Endothelial cell of umbilical vein (primary cell): ENCODE results near the gene SPRYD3.

ENCODE experiments used
- EZH2 ChIP-seq: IDR thresholded peaks from 2 replicates; pipeline ENCODE4 v1.6.1; 2012; ENCODE audit warnings: borderline replicate concordance, low read depth, mild to moderate bottlenecking, moderate library complexity, low read length, inconsistent platforms; ENCODE audit not compliant: severe bottlenecking
- JUN ChIP-seq: IDR thresholded peaks from 2 replicates; pipeline ENCODE4 v1.6.1; 2011; ENCODE audit warnings: borderline replicate concordance, low read depth; ENCODE audit not compliant: insufficient read length, insufficient read depth
- MYC ChIP-seq: IDR thresholded peaks from one replicate; pipeline ENCODE4 v1.6.1; 2011; ENCODE audit warnings: mild to moderate bottlenecking, low read depth, low read length
- POLR2A ChIP-seq: IDR thresholded peaks from 2 replicates; pipeline ENCODE4 v1.6.1; 2012; ENCODE audit warnings: low read depth, mild to moderate bottlenecking, control low read depth, low read length
- TF ChIP-seq, protein P1 (sequence below), 2 donors: IDR thresholded peaks; 1 replicate in 1 of 2; 2 replicates in 1 of 2; pipeline ENCODE4 v1.5.1; 2011; ENCODE audit warnings: low read length in 2 of 2, mild to moderate bottlenecking in 2 of 2, moderate library complexity in 2 of 2, control low read depth in 1 of 2, inconsistent platforms in 1 of 2, low read depth in 1 of 2; ENCODE audit not compliant: insufficient read depth in 1 of 2; ENCODE audit errors: extremely low read depth in 1 of 2

DNA sequence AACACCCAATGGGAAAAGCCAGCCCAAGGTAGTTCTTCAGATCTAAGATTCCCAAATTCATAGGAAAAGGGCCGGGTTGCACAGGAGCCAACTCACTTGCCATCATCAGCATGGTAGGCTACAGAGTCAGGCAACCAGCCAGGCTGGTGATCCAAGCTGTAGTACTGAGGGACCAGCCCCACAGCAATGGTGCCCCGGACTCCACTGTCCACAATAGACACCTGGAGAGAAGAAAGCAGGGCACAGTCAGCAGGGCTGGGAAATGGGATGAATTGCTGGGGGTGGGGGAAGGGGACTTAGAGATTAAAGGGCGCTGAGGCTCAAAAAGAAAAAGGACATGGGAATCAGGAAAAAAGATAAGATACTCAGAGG is 4.2 kb downstream of the SPRYD3 start:
- TF ChIP-seq, protein P1, sequence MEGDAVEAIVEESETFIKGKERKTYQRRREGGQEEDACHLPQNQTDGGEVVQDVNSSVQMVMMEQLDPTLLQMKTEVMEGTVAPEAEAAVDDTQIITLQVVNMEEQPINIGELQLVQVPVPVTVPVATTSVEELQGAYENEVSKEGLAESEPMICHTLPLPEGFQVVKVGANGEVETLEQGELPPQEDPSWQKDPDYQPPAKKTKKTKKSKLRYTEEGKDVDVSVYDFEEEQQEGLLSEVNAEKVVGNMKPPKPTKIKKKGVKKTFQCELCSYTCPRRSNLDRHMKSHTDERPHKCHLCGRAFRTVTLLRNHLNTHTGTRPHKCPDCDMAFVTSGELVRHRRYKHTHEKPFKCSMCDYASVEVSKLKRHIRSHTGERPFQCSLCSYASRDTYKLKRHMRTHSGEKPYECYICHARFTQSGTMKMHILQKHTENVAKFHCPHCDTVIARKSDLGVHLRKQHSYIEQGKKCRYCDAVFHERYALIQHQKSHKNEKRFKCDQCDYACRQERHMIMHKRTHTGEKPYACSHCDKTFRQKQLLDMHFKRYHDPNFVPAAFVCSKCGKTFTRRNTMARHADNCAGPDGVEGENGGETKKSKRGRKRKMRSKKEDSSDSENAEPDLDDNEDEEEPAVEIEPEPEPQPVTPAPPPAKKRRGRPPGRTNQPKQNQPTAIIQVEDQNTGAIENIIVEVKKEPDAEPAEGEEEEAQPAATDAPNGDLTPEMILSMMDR (IDR thresholded peaks at IDR 0.05; ENCODE audit: extremely low read depth in 1 of 2, insufficient read depth in 1 of 2, low read depth in 1 of 2, low read length in 2 of 2) = no peak
- TF ChIP-seq POLR2A (no peak), MYC (no peak), JUN (no peak), EZH2 (no peak)
